ENCODE results near the gene ADPRH.
"Not testable (repeated sequence)": the region's sequence is repeated elsewhere in the genome, so short reads cannot be mapped to it uniquely, and the experiment has no call there.

ADPRH gene

GRCh38 chr3:119560160-119560559 lies 19.1 kb upstream of the ADPRH start:
- no peak for DNase-seq

- DNase-seq: no peak
Measured at GRCh38 chr3:119562307-119562961, 16.9 kb upstream of the ADPRH start.

GRCh38 chr3:119563334-119563733 lies 16.0 kb upstream of the ADPRH start:
- DNase-seq: not testable (repeated sequence)

- DNase-seq: no peak
Measured at GRCh38 chr3:119569156-119569555, 10.1 kb upstream of the ADPRH start.

GRCh38 chr3:119570229-119570628 lies 9.1 kb upstream of the ADPRH start:
- DNase-seq: no peak

GRCh38 chr3:119571230-119571629 lies 8.1 kb upstream of the ADPRH start:
- no peak for DNase-seq

- no peak for DNase-seq
Measured at GRCh38 chr3:119571688-119572087, 7.6 kb upstream of the ADPRH start.

- no peak for DNase-seq
Measured at GRCh38 chr3:119575507-119575906, 3.8 kb upstream of the ADPRH start.

- DNase-seq: no peak
Measured at GRCh38 chr3:119580067-119580760, 922 bp downstream of the ADPRH start.

- DNase-seq: no peak
Measured at GRCh38 chr3:119582178-119582577, 2.9 kb downstream of the ADPRH start.

GRCh38 chr3:119585208-119585607 lies 5.9 kb downstream of the ADPRH start:
- no peak for DNase-seq

GRCh38 chr3:119585856-119586570 lies 6.7 kb downstream of the ADPRH start:
- DNase-seq: no peak

GRCh38 chr3:119586733-119587172 lies 7.5 kb downstream of the ADPRH start:
- DNase-seq: no peak

- DNase-seq: no peak
Measured at GRCh38 chr3:119588112-119588511, 8.8 kb downstream of the ADPRH start.

GRCh38 chr3:119589102-119589773 lies 9.9 kb downstream of the ADPRH start:
- DNase-seq: no peak

GRCh38 chr3:119590706-119591105 lies 11.4 kb downstream of the ADPRH start:
- DNase-seq: no peak

- no peak for DNase-seq
Measured at GRCh38 chr3:119592861-119593260, 13.6 kb downstream of the ADPRH start.

GRCh38 chr3:119594066-119594465 lies 14.8 kb downstream of the ADPRH start:
- DNase-seq: no peak

- DNase-seq: not testable (repeated sequence)
Measured at GRCh38 chr3:119594929-119595328, 15.6 kb downstream of the ADPRH start.

- no peak for DNase-seq
Measured at GRCh38 chr3:119595639-119596334, 16.5 kb downstream of the ADPRH start.

GRCh38 chr3:119596398-119596797 lies 17.1 kb downstream of the ADPRH start:
- DNase-seq: no peak

- no peak for DNase-seq
Measured at GRCh38 chr3:119597548-119598288, 18.4 kb downstream of the ADPRH start, which contains the start of gene PLA1A. PLA1A (plus strand) TSS chr3:119597885; CDS start chr3:119597914, 29 bp downstream.
